Skeletal muscle satellite cell (primary cell): ENCODE data around the gene C4B.
"Not testable (repeated sequence)": the region's sequence is repeated elsewhere in the genome, so short reads cannot be mapped to it uniquely, and the experiment has no call there.

Source experiments
- H3K27me3 ChIP-seq: 2 replicates; pipeline ENCODE4 v1.7.0; 2013; ENCODE audit warnings: low read length; ENCODE audit not compliant: control insufficient read depth, insufficient read depth
- H3K36me3 ChIP-seq: 2 replicates; pipeline ENCODE4 v1.7.0; 2013; ENCODE audit warnings: mild to moderate bottlenecking, control low read depth, low read length; ENCODE audit not compliant: insufficient read depth
- H3K4me1 ChIP-seq: 2 replicates; pipeline ENCODE4 v1.7.0; 2013; ENCODE audit warnings: low read length; ENCODE audit not compliant: control insufficient read depth, insufficient read depth
- H3K4me2 ChIP-seq: 2 replicates; pipeline ENCODE4 v1.7.0; 2013; ENCODE audit warnings: mild to moderate bottlenecking, low read length
- H3K4me3 ChIP-seq: 2 replicates; pipeline ENCODE4 v1.7.0; 2013; ENCODE audit warnings: low read length
- H3K9ac ChIP-seq: 2 replicates; pipeline ENCODE4 v1.7.0; 2013; ENCODE audit warnings: mild to moderate bottlenecking, low read depth, low read length, moderate library complexity
- H3K9me3 ChIP-seq: replicated peaks from 2 replicates; pipeline ENCODE4 v1.7.0; 2013; ENCODE audit warnings: mild to moderate bottlenecking, control low read depth, low read length

The C4B gene

GRCh38 chr6:32040299-32041049 lies 25.9 kb downstream of the C4B start:
- not testable (repeated sequence) for H3K36me3 ChIP-seq, H3K4me3 ChIP-seq, H3K4me2 ChIP-seq, H3K27me3 ChIP-seq, H3K9me3 ChIP-seq, H3K4me1 ChIP-seq, H3K9ac ChIP-seq

- H3K4me2 ChIP-seq, H3K4me3 ChIP-seq, H3K9me3 ChIP-seq, H3K36me3 ChIP-seq, H3K9ac ChIP-seq, H3K27me3 ChIP-seq, H3K4me1 ChIP-seq: not testable (repeated sequence)
Observed at GRCh38 chr6:32041050-32041321, 26.4 kb downstream of the C4B start.

- not testable (repeated sequence) for H3K4me3 ChIP-seq, H3K9ac ChIP-seq, H3K36me3 ChIP-seq, H3K27me3 ChIP-seq, H3K4me1 ChIP-seq, H3K9me3 ChIP-seq, H3K4me2 ChIP-seq
Observed at GRCh38 chr6:32041385-32041784, 26.8 kb downstream of the C4B start.

GRCh38 chr6:32042276-32042675 lies 27.7 kb downstream of the C4B start:
- not testable (repeated sequence) for H3K4me1 ChIP-seq, H3K36me3 ChIP-seq, H3K9ac ChIP-seq, H3K27me3 ChIP-seq, H3K9me3 ChIP-seq, H3K4me2 ChIP-seq, H3K4me3 ChIP-seq

- not testable (repeated sequence) for H3K4me2 ChIP-seq, H3K36me3 ChIP-seq, H3K4me3 ChIP-seq, H3K9me3 ChIP-seq, H3K9ac ChIP-seq
- Histone ChIP-seq H3K27me3 (peaks cover 11% of the 10 kb centered on the region), H3K4me1 (peaks cover 13% of the 10 kb centered on the region)
Observed at GRCh38 chr6:32043589-32044380, 29.2 kb downstream of the C4B start.

- H3K4me3 ChIP-seq, H3K9ac ChIP-seq, H3K9me3 ChIP-seq, H3K36me3 ChIP-seq, H3K4me2 ChIP-seq, H3K27me3 ChIP-seq: not testable (repeated sequence)
- peaks cover 13% of the 10 kb centered on the region for H3K4me1 ChIP-seq
Observed at GRCh38 chr6:32044916-32045315, 30.3 kb downstream of the C4B start.

- Histone ChIP-seq H3K9me3 (no peaks in the 10 kb centered on the region), H3K36me3 (no peaks in the 10 kb centered on the region), H3K27me3 (peaks cover 14% of the 10 kb centered on the region), H3K4me2 (no peak overlapping the region), H3K4me3 (no peak overlapping the region), H3K4me1 (peaks cover 13% of the 10 kb centered on the region), H3K9ac (no peak overlapping the region)
Observed at GRCh38 chr6:32045811-32046449, 31.3 kb downstream of the C4B start.

GRCh38 chr6:32046450-32047083 lies 32.0 kb downstream of the C4B start:
- H3K4me3 ChIP-seq: no peak overlapping the region
- peak overlapping the region; percentile 47 for H3K4me2 ChIP-seq
- peaks cover 13% of the 10 kb centered on the region for H3K4me1 ChIP-seq
- no peaks in the 10 kb centered on the region for H3K36me3 ChIP-seq
- H3K9me3 ChIP-seq: no peaks in the 10 kb centered on the region
- H3K9ac ChIP-seq: no peak overlapping the region
- H3K27me3 ChIP-seq: peaks cover 21% of the 10 kb centered on the region

GRCh38 chr6:32047084-32047478 lies 32.5 kb downstream of the C4B start:
- peaks cover 13% of the 10 kb centered on the region for H3K4me1 ChIP-seq
- H3K9me3 ChIP-seq: no peaks in the 10 kb centered on the region
- peaks cover 26% of the 10 kb centered on the region for H3K27me3 ChIP-seq
- H3K36me3 ChIP-seq: no peaks in the 10 kb centered on the region
- H3K9ac ChIP-seq: no peak overlapping the region
- no peak overlapping the region for H3K4me3 ChIP-seq
- peak overlapping the region; percentile 47 for H3K4me2 ChIP-seq

- no peaks in the 10 kb centered on the region for H3K9me3 ChIP-seq
- H3K9ac ChIP-seq: no peak overlapping the region
- no peaks in the 10 kb centered on the region for H3K36me3 ChIP-seq
- peaks cover 26% of the 10 kb centered on the region for H3K27me3 ChIP-seq
- peaks cover 13% of the 10 kb centered on the region for H3K4me1 ChIP-seq
- peak overlapping the region; percentile 47 for H3K4me2 ChIP-seq
- no peak overlapping the region for H3K4me3 ChIP-seq
Observed at GRCh38 chr6:32047539-32047854, 32.9 kb downstream of the C4B start.

GRCh38 chr6:32047855-32048766 lies 33.5 kb downstream of the C4B start:
- peaks cover 31% of the 10 kb centered on the region for H3K27me3 ChIP-seq
- H3K36me3 ChIP-seq: no peaks in the 10 kb centered on the region
- no peak overlapping the region for H3K9ac ChIP-seq
- no peak overlapping the region for H3K4me2 ChIP-seq
- H3K4me1 ChIP-seq: peaks cover 13% of the 10 kb centered on the region
- no peak overlapping the region for H3K4me3 ChIP-seq
- H3K9me3 ChIP-seq: no peaks in the 10 kb centered on the region
